ENCODE data around the gene CLASP1.

CLASP1 gene

GRCh38 chr2:121547646-121548045 is 101.6 kb downstream of the CLASP1 start:
- in situ Hi-C loops (cut with MboI; ENCODE audit: low sequenced_read_pairs), result loop anchor here (25.0 kb wide), 1 partner anchor 165 kb away; no protein-coding TSS in a partner anchor

- in situ Hi-C loops (cut with MboI; ENCODE audit: low sequenced_read_pairs), result loop anchor here (25.0 kb wide), 1 partner anchor 166 kb away; no protein-coding TSS in a partner anchor
These were observed 103.3 kb downstream of the CLASP1 start for GRCh38 chr2:121545913-121546312.

GRCh38 chr2:121545257-121545656 is 104.0 kb downstream of the CLASP1 start:
- in situ Hi-C loops (cut with MboI; ENCODE audit: low sequenced_read_pairs), result loop anchor here (25.0 kb wide), 1 partner anchor 167 kb away; no protein-coding TSS in a partner anchor

- in situ Hi-C loops (cut with MboI; ENCODE audit: low sequenced_read_pairs), result loop anchor here (25.0 kb wide), 1 partner anchor 171 kb away; no protein-coding TSS in a partner anchor
These were observed 107.8 kb downstream of the CLASP1 start for GRCh38 chr2:121541495-121541894.

GRCh38 chr2:121539750-121540469 is 109.4 kb downstream of the CLASP1 start:
- in situ Hi-C loops (cut with MboI; ENCODE audit: low sequenced_read_pairs), result loop anchor here (25.0 kb wide), 1 partner anchor 172 kb away; no protein-coding TSS in a partner anchor

GRCh38 chr2:121536850-121537557 is 112.3 kb downstream of the CLASP1 start:
- in situ Hi-C loops (cut with MboI; ENCODE audit: low sequenced_read_pairs), result loop anchor here (25.0 kb wide), 1 partner anchor 175 kb away; no protein-coding TSS in a partner anchor

- in situ Hi-C loops (cut with MboI; ENCODE audit: low sequenced_read_pairs), result loop anchor here (25.0 kb wide), 1 partner anchor 176 kb away; no protein-coding TSS in a partner anchor
These were observed 112.9 kb downstream of the CLASP1 start for GRCh38 chr2:121536347-121536746.

GRCh38 chr2:121534007-121534406 is 115.3 kb downstream of the CLASP1 start:
- in situ Hi-C loops (cut with MboI; ENCODE audit: low sequenced_read_pairs), result loop anchor here (25.0 kb wide), 1 partner anchor 178 kb away; no protein-coding TSS in a partner anchor

GRCh38 chr2:121532894-121533293 is 116.4 kb downstream of the CLASP1 start:
- in situ Hi-C loops (cut with MboI; ENCODE audit: low sequenced_read_pairs), result loop anchor here (25.0 kb wide), 1 partner anchor 179 kb away; no protein-coding TSS in a partner anchor

GRCh38 chr2:121532347-121532766 is 116.9 kb downstream of the CLASP1 start:
- in situ Hi-C loops (cut with MboI; ENCODE audit: low sequenced_read_pairs), result loop anchor here (25.0 kb wide), 1 partner anchor 180 kb away; no protein-coding TSS in a partner anchor

- in situ Hi-C loops (cut with MboI; ENCODE audit: low sequenced_read_pairs), result loop anchor here (25.0 kb wide), 1 partner anchor 182 kb away; no protein-coding TSS in a partner anchor
These were observed 119.0 kb downstream of the CLASP1 start for GRCh38 chr2:121530212-121530705.

GRCh38 chr2:121529439-121530211 is 119.6 kb downstream of the CLASP1 start:
- in situ Hi-C loops (cut with MboI; ENCODE audit: low sequenced_read_pairs), result loop anchor here (25.0 kb wide), 1 partner anchor 183 kb away; no protein-coding TSS in a partner anchor

- in situ Hi-C loops (cut with MboI; ENCODE audit: low sequenced_read_pairs), result loop anchor here (25.0 kb wide), 1 partner anchor 185 kb away; no protein-coding TSS in a partner anchor
These were observed 122.1 kb downstream of the CLASP1 start for GRCh38 chr2:121527009-121527682.

- in situ Hi-C loops (cut with MboI; ENCODE audit: low sequenced_read_pairs), result loop anchor here (25.0 kb wide), 1 partner anchor 187 kb away; no protein-coding TSS in a partner anchor
These were observed 124.4 kb downstream of the CLASP1 start for GRCh38 chr2:121524685-121525425.

- in situ Hi-C loops (cut with MboI; ENCODE audit: low sequenced_read_pairs), result no loop called here
These were observed 127.9 kb downstream of the CLASP1 start for GRCh38 chr2:121521359-121521758.

- in situ Hi-C loops (cut with MboI; ENCODE audit: low sequenced_read_pairs), result no loop called here
These were observed 128.6 kb downstream of the CLASP1 start for GRCh38 chr2:121520641-121520994.

- in situ Hi-C loops (cut with MboI; ENCODE audit: low sequenced_read_pairs), result no loop called here
These were observed 129.3 kb downstream of the CLASP1 start for GRCh38 chr2:121519732-121520640.

- in situ Hi-C loops (cut with MboI; ENCODE audit: low sequenced_read_pairs), result no loop called here
These were observed 130.1 kb downstream of the CLASP1 start for GRCh38 chr2:121519153-121519552.
